Eye (tissue), 1 donor: Measurements from ENCODE around the gene SERPINH1.
"Not testable (repeated sequence)": the region's sequence is repeated elsewhere in the genome, so short reads cannot be mapped to it uniquely, and the experiment has no call there.

Experiments used
- DNase-seq: peaks from one replicate; pipeline ENCODE4 v3.0.0-alpha.2; 2015

SERPINH1 gene

GRCh38 chr11:75578977-75579376 lies 16.9 kb downstream of the SERPINH1 start:
- no peak for DNase-seq

- no peak for DNase-seq
Observed at GRCh38 chr11:75579841-75580240, 17.8 kb downstream of the SERPINH1 start.

GRCh38 chr11:75582506-75582894 lies 20.4 kb downstream of the SERPINH1 start:
- no peak for DNase-seq

- peak; percentile 94 for DNase-seq
Observed at GRCh38 chr11:75582895-75583717, 21.1 kb downstream of the SERPINH1 start.

- peak; percentile 92 for DNase-seq
Observed at GRCh38 chr11:75583718-75584658, 21.9 kb downstream of the SERPINH1 start.

GRCh38 chr11:75584659-75585292 lies 22.7 kb downstream of the SERPINH1 start:
- not testable (repeated sequence) for DNase-seq

- no peak for DNase-seq
Observed at GRCh38 chr11:75585293-75585670, 23.2 kb downstream of the SERPINH1 start.

- no peak for DNase-seq
Observed at GRCh38 chr11:75586395-75586794, 24.3 kb downstream of the SERPINH1 start.

- no peak for DNase-seq
Observed at GRCh38 chr11:75588051-75588481, 26.0 kb downstream of the SERPINH1 start.

GRCh38 chr11:75589051-75589450 lies 27.0 kb downstream of the SERPINH1 start:
- DNase-seq = no peak

- no peak for DNase-seq
Observed at GRCh38 chr11:75589933-75590332, 27.9 kb downstream of the SERPINH1 start.

- no peak for DNase-seq
Observed at GRCh38 chr11:75591371-75591770, 29.3 kb downstream of the SERPINH1 start.

GRCh38 chr11:75591966-75592365 lies 29.9 kb downstream of the SERPINH1 start:
- no peak for DNase-seq

GRCh38 chr11:75592715-75593114 lies 30.7 kb downstream of the SERPINH1 start:
- no peak for DNase-seq

GRCh38 chr11:75593286-75593915 lies 31.3 kb downstream of the SERPINH1 start:
- no peak for DNase-seq

GRCh38 chr11:75594211-75594610 lies 32.2 kb downstream of the SERPINH1 start:
- DNase-seq = peak; percentile 29

GRCh38 chr11:75595429-75595828 lies 33.4 kb downstream of the SERPINH1 start:
- DNase-seq = no peak

GRCh38 chr11:75596914-75597313 lies 34.9 kb downstream of the SERPINH1 start:
- no peak for DNase-seq

- DNase-seq = peak; percentile 72
Observed at GRCh38 chr11:75597636-75598035, 35.6 kb downstream of the SERPINH1 start.

- no peak for DNase-seq
Observed at GRCh38 chr11:75598264-75598663, 36.2 kb downstream of the SERPINH1 start.

- DNase-seq = no peak
Observed at GRCh38 chr11:75598900-75599299, 36.8 kb downstream of the SERPINH1 start.

GRCh38 chr11:75600356-75600755 lies 38.3 kb downstream of the SERPINH1 start:
- DNase-seq = no peak

- no peak for DNase-seq
Observed at GRCh38 chr11:75601494-75601893, 39.4 kb downstream of the SERPINH1 start.
